Calu3 (cell line): ENCODE results near the gene ZCCHC7. TPM values are rescaled to one million over a fixed set of nuclear protein-coding genes. Genes with fewer than 3 reads are reported as not detected.

Experiments
- BruUV-seq: library from RNA; stranded (reverse); fragments of 400-500 nt; replicated peaks from 2 replicates; lab custom pipeline; 2021; lab: Mats Ljungman, UMichigan
- CTCF ChIA-PET: fragments of 300-600 bp; sonication (Branson Sonifier 250); formaldehyde crosslinking; loops from one replicate; lab custom pipeline; 2022; ENCODE audit warnings: antibody characterized with exemption; lab: Charles Lee
- DNase-seq: peaks from one replicate; pipeline ENCODE4 v3.0.0; 2022
- H3K27ac Mint-ChIP-seq: one replicate; pipeline ENCODE4 v1.8.0; 2022; ENCODE audit warnings: mixed read lengths; ENCODE audit not compliant: unreplicated experiment
- H3K27me3 Mint-ChIP-seq: one replicate; pipeline ENCODE4 v1.8.0; 2022; ENCODE audit warnings: mixed read lengths; ENCODE audit not compliant: unreplicated experiment
- H3K36me3 Mint-ChIP-seq: one replicate; pipeline ENCODE4 v1.8.0; 2022; ENCODE audit warnings: mild to moderate bottlenecking, moderate library complexity, mixed read lengths; ENCODE audit not compliant: insufficient read depth, unreplicated experiment
- H3K4me1 Mint-ChIP-seq: one replicate; pipeline ENCODE4 v1.8.0; 2022; ENCODE audit warnings: mild to moderate bottlenecking, low read depth, mixed read lengths; ENCODE audit not compliant: unreplicated experiment
- H3K4me3 Mint-ChIP-seq: one replicate; pipeline ENCODE4 v1.8.0; 2022; ENCODE audit warnings: mild to moderate bottlenecking, low read depth, moderate library complexity, mixed read lengths; ENCODE audit not compliant: unreplicated experiment
- H3K9me3 Mint-ChIP-seq: one replicate; pipeline ENCODE4 v1.8.0; 2022; ENCODE audit warnings: low read depth, mixed read lengths; ENCODE audit not compliant: unreplicated experiment
- CTCF ChIP-seq: fragments of 200-600 bp; IDR thresholded peaks from one replicate; pipeline ENCODE4 v1.8.0; 2022; ENCODE audit warnings: antibody characterized with exemption; ENCODE audit not compliant: unreplicated experiment
- intact Hi-C: fragments of 100-400 bp; cut with micrococcal nuclease; formaldehyde crosslinking; loops from one replicate; pipeline ENCODE4 v1.10.0; 2022; ENCODE audit not compliant: unreplicated experiment
- total RNA-seq: library from RNA; stranded (reverse); gene quantifications from 2 replicates; pipeline ENCODE4 v1.2.3, GENCODE V29; 2022

ZCCHC7 gene
- total RNA-seq, 1 experiment from 2014 or later: 6.5 TPM

GRCh38 chr9:37191403-37192089 lies 71.2 kb downstream of the ZCCHC7 start:
- H3K36me3 Mint-ChIP-seq: no peaks in the 10 kb centered on the region

GRCh38 chr9:37192803-37193202 lies 72.4 kb downstream of the ZCCHC7 start:
- H3K36me3 Mint-ChIP-seq: no peaks in the 10 kb centered on the region
- TF ChIP-seq CTCF: no peak
- DNase-seq: no peak
- BruUV-seq: no TSS peak
- H3K27ac Mint-ChIP-seq: no peak overlapping the region
- no peaks in the 10 kb centered on the region for H3K4me1 Mint-ChIP-seq
- CTCF ChIA-PET: no interaction called here
- intact Hi-C loops: no loop called here
- no peaks in the 10 kb centered on the region for H3K9me3 Mint-ChIP-seq
- no peak overlapping the region for H3K4me3 Mint-ChIP-seq
- no peaks in the 10 kb centered on the region for H3K27me3 Mint-ChIP-seq

More at GRCh38 chr9:37191403-37192089, 71.2 kb downstream of the ZCCHC7 start:
- BruUV-seq: no TSS peak
- no peaks in the 10 kb centered on the region for H3K4me1 Mint-ChIP-seq
- no peak for DNase-seq
- intact Hi-C loops: no loop called here
- TF ChIP-seq CTCF: no peak
- CTCF ChIA-PET: no interaction called here
- no peaks in the 10 kb centered on the region for H3K27me3 Mint-ChIP-seq
- H3K9me3 Mint-ChIP-seq: no peaks in the 10 kb centered on the region
- H3K4me3 Mint-ChIP-seq: no peak overlapping the region
- no peak overlapping the region for H3K27ac Mint-ChIP-seq

GRCh38 chr9:37197158-37198038 lies 77.0 kb downstream of the ZCCHC7 start:
- H3K36me3 Mint-ChIP-seq: no peaks in the 10 kb centered on the region
- CTCF ChIA-PET: no interaction called here
- TF ChIP-seq CTCF: no peak
- H3K27me3 Mint-ChIP-seq: no peaks in the 10 kb centered on the region
- H3K4me1 Mint-ChIP-seq: no peaks in the 10 kb centered on the region
- DNase-seq: no peak
- intact Hi-C loops: no loop called here
- no peak overlapping the region for H3K4me3 Mint-ChIP-seq
- BruUV-seq: no TSS peak
- no peak overlapping the region for H3K27ac Mint-ChIP-seq
- no peaks in the 10 kb centered on the region for H3K9me3 Mint-ChIP-seq

GRCh38 chr9:37198039-37198729 lies 77.8 kb downstream of the ZCCHC7 start:
- TF ChIP-seq CTCF: no peak
- intact Hi-C loops: no loop called here
- no TSS peak for BruUV-seq
- no peak overlapping the region for H3K4me3 Mint-ChIP-seq
- H3K27ac Mint-ChIP-seq: no peak overlapping the region
- no peaks in the 10 kb centered on the region for H3K27me3 Mint-ChIP-seq
- H3K36me3 Mint-ChIP-seq: no peaks in the 10 kb centered on the region
- CTCF ChIA-PET: no interaction called here
- no peak for DNase-seq
- no peaks in the 10 kb centered on the region for H3K4me1 Mint-ChIP-seq
- H3K9me3 Mint-ChIP-seq: no peaks in the 10 kb centered on the region
